SIG-M5 treated with dmso at 0.1 percent for 504 hours (cell line): ENCODE data around the gene FNDC3B.

Experiments
- DNase-seq: peaks from one replicate; lab custom pipeline; 2025; ENCODE audit not compliant: unreplicated experiment; lab: John Stamatoyannopoulos, UW

The FNDC3B gene

GRCh38 chr3:172184106-172184822 lies 144.9 kb downstream of the FNDC3B start:
- no peak for DNase-seq

DNA sequence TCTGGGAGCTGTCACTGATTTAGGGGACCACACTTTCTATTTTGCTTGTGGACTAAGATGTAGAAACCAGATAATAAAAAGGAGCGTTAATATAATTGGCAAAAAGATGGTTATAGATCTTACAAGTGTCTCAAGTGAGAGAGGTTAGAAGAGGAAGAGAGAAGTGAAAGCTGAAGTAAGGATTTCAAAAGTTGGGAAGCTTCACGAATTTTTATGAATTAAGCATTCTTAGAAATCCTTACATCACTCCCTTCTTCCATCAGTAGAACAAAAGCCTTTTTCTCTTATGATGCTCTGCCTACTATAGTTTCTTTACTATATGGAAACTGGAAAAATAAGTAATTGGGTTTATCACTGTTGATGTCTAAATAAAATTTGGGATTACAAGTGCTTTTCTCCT lies 146.5 kb downstream of the FNDC3B start:
- peak; percentile 49 for DNase-seq

DNA sequence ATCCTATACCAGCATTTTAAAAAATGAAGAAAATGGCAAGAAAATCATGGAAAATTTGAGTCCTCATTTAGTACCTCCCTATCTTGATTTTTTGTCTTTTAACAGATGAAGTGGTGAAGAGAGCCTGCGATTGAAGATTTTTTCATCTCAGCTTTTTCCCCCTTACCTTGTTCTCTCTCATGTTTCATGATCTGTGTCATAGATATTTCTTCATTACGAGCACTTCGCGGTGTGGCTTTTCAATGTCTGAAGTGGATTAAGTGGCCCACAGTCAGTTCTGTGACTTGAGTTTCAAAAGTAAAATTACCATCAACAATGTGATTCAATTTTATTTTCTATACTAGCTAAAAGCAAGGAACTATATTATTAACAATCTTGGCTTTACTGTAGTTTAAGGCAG lies 147.2 kb downstream of the FNDC3B start:
- DNase-seq = no peak

- no peak for DNase-seq
Observed at GRCh38 chr3:172187511-172187910, 148.1 kb downstream of the FNDC3B start.

DNA sequence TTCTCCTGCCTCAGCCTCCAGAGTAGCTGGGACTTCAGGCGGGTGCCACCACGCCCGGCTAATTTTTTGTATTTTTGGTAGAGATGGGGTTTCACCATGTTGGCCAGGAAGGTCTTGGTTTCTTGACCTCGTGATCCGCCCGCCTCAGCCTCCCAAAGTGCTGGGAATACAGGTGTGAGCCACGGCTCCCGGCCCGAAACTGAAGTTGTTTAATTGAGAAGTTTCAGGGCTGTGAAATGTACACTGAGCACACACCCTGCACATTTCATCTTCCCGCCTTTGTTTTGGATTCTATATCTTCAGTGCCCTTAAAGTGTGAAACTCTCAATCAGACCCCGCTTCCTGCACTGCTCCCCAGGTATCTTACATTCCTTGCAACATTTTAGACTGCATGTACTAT lies 149.1 kb downstream of the FNDC3B start:
- no peak for DNase-seq

DNA sequence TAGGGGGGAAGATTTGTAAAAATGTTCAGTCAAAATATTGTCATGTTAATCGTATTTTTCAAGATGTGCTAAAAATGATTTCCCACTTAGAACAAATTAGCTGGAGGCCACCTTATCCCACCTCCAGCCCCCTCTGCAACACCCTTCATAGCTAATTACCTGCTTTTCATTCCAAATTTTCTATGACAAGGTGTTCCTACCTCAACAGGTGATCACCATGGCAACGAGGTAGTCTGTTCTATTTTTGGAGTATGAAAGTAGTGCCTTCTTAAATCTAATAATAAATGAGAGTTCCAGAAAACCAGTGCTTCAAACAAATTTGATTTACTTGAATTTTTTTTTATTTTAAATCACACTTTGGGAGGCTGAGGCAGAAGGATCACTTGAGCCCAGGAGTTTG lies 149.8 kb downstream of the FNDC3B start:
- DNase-seq = no peak

- DNase-seq = no peak
Observed at GRCh38 chr3:172189987-172190603, 150.7 kb downstream of the FNDC3B start.

DNA sequence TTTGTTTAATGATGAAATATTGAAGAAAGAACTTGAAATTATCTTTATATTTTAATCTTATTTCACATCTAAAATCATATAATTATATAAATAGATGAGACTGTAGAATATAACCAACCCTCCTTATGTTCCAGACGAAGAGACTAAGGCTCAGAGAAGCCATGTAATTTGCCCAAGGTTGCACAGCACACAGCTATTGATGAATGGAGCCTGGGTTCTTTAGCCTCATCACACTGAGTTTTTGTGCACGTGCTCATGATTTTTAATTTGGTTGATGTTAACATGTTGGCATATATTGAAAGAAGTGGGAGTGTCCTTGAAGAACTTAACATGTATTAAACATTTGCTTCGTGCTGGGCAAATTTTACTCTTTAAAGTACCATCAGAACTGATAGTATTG lies 151.6 kb downstream of the FNDC3B start:
- no peak for DNase-seq

GRCh38 chr3:172191629-172192028 lies 152.3 kb downstream of the FNDC3B start:
- DNase-seq = no peak

GRCh38 chr3:172192830-172193415 lies 153.5 kb downstream of the FNDC3B start:
- DNase-seq = no peak

DNA sequence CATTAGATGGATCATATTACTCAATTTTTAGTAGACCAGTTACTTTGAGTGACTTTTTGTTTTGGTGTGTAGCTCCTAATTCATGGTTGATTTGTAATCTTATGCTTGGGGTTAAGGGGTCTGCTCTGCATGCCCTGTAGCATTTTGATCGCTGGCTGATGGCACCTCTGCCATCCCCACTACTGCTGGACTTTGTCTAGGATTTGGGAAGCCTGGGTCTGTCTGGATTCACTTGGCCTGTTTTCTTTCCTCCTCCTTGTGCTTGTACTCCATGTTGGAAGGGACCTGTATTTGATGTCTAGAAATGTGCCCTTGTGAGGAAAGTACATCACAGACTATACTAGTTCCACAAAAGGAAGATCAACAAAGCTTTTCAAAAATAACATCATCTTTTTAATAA lies 154.1 kb downstream of the FNDC3B start:
- DNase-seq = no peak

- no peak for DNase-seq
Observed at GRCh38 chr3:172194702-172195406, 155.5 kb downstream of the FNDC3B start.

GRCh38 chr3:172195407-172195754 lies 156.0 kb downstream of the FNDC3B start:
- no peak for DNase-seq

DNA sequence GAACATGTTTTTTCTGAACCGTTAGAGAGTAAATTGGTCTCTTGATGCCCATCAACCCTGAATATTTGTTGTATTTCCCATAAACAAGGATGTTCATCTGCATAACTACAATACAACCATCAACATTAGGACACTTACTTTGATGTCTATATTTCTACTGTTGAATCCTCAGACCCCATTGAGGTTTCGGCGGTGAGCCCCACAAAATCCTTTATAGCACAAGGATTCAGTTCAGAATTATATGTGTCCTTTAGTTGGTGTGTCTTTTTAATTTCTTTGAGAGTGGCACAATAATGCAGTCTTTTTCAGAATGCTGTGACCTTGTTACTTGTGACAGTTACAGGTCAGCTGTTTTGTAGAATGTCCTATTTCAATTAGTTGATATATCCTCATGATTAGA lies 158.0 kb downstream of the FNDC3B start:
- DNase-seq = no peak

GRCh38 chr3:172198428-172198827 lies 159.1 kb downstream of the FNDC3B start:
- no peak for DNase-seq

- no peak for DNase-seq
Observed at GRCh38 chr3:172199850-172200369, 160.5 kb downstream of the FNDC3B start.

- peak; percentile 27 for DNase-seq
Observed at GRCh38 chr3:172201136-172201869, 161.9 kb downstream of the FNDC3B start.

DNA sequence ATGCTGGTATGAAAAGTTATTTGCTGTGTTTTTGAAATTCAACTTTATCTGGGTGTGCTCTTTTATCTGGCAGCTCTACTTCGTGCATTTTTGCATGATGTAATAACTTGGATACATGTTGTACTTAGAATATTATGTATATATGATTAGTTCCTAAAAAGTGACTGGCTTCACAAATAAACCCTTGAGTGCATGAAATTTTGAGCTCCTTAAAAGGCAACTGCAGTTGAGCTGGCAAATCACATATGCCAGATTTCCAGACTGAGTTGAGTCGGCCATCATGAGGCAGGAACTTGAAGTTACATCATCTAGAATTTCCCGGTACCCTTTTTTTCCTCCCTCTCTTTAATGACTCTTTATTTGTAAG lies 162.5 kb downstream of the FNDC3B start:
- peak; percentile 25 for DNase-seq

DNA sequence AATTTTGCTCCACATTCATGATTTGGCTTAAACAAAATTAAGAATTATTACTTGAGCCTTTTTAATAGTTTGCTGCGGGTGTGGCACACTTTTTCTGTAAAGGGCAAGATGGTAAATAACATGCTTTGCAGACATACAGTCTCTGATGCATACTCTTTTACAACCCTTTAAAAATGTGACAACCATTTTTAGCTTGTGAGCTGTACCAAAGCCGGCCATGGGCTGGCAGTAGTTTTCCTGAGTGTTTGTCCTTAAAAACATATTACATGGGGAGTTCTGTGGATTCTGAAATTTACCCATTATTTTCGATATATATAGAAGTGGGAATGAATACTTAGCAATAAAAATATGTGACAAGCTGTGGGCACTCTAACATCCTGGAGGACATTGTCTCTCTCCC lies 163.4 kb downstream of the FNDC3B start:
- DNase-seq = no peak

GRCh38 chr3:172203522-172204258 lies 164.3 kb downstream of the FNDC3B start:
- peak; percentile 29 for DNase-seq
